DLD1 (cell line): ENCODE measurements around the gene FOXJ3.
"Not testable (repeated sequence)": the region's sequence is repeated elsewhere in the genome, so short reads cannot be mapped to it uniquely, and the experiment has no call there.

Source experiments
- in situ Hi-C: cut with HindIII; loops from 2 replicates; pipeline ENCODE4 v1.10.0; 2017; ENCODE audit warnings: low sequenced_read_pairs

Gene FOXJ3

GRCh38 chr1:42259059-42259738 lies 75.8 kb downstream of the FOXJ3 start:
- in situ Hi-C loops = no loop called here

- in situ Hi-C loops = no loop called here
Measured at GRCh38 chr1:42258218-42258617, 76.8 kb downstream of the FOXJ3 start.

- in situ Hi-C loops = no loop called here
Measured at GRCh38 chr1:42251042-42251441, 84.0 kb downstream of the FOXJ3 start.

GRCh38 chr1:42250164-42250563 lies 84.9 kb downstream of the FOXJ3 start:
- in situ Hi-C loops = no loop called here

- in situ Hi-C loops = no loop called here
Measured at GRCh38 chr1:42240966-42241755, 93.9 kb downstream of the FOXJ3 start.

GRCh38 chr1:42239555-42239954 lies 95.5 kb downstream of the FOXJ3 start:
- in situ Hi-C loops = no loop called here

GRCh38 chr1:42239041-42239440 lies 96.0 kb downstream of the FOXJ3 start:
- in situ Hi-C loops = no loop called here

GRCh38 chr1:42231253-42231652 lies 103.8 kb downstream of the FOXJ3 start:
- in situ Hi-C loops = no loop called here

GRCh38 chr1:42228938-42229337 lies 106.1 kb downstream of the FOXJ3 start:
- in situ Hi-C loops = no loop called here

- in situ Hi-C loops = no loop called here
Measured at GRCh38 chr1:42223036-42223435, 112.0 kb downstream of the FOXJ3 start.

- in situ Hi-C loops = no loop called here
Measured at GRCh38 chr1:42221952-42222606, 113.0 kb downstream of the FOXJ3 start.

GRCh38 chr1:42221456-42221855 lies 113.6 kb downstream of the FOXJ3 start:
- in situ Hi-C loops = no loop called here

- in situ Hi-C loops = no loop called here
Measured at GRCh38 chr1:42219627-42220026, 115.4 kb downstream of the FOXJ3 start.

- in situ Hi-C loops = no loop called here
Measured at GRCh38 chr1:42214447-42214871, 120.6 kb downstream of the FOXJ3 start.

GRCh38 chr1:42211224-42211623 lies 123.8 kb downstream of the FOXJ3 start:
- in situ Hi-C loops = no loop called here

GRCh38 chr1:42210421-42211133 lies 124.5 kb downstream of the FOXJ3 start:
- in situ Hi-C loops = no loop called here

GRCh38 chr1:42209526-42210251 lies 125.3 kb downstream of the FOXJ3 start:
- in situ Hi-C loops = no loop called here

GRCh38 chr1:42206930-42207329 lies 128.1 kb downstream of the FOXJ3 start:
- in situ Hi-C loops = not testable (repeated sequence)

- in situ Hi-C loops = no loop called here
Measured at GRCh38 chr1:42206164-42206563, 128.9 kb downstream of the FOXJ3 start.

- in situ Hi-C loops = no loop called here
Measured at GRCh38 chr1:42201986-42202385, 133.0 kb downstream of the FOXJ3 start.

- in situ Hi-C loops = no loop called here
Measured at GRCh38 chr1:42198251-42198650, 136.8 kb downstream of the FOXJ3 start.
